HG03045 (cell line): Measurements from ENCODE around the gene TRMT11.
"Not testable (repeated sequence)": the region's sequence is repeated elsewhere in the genome, so short reads cannot be mapped to it uniquely, and the experiment has no call there.

Experiments used
- ATAC-seq: cut with Tn5 transposase; IDR thresholded peaks from one replicate; pipeline ENCODE4 v1.9.1; 2021; ENCODE audit warnings: mild to moderate bottlenecking, moderate library complexity; ENCODE audit not compliant: unreplicated experiment

TRMT11 gene

DNA sequence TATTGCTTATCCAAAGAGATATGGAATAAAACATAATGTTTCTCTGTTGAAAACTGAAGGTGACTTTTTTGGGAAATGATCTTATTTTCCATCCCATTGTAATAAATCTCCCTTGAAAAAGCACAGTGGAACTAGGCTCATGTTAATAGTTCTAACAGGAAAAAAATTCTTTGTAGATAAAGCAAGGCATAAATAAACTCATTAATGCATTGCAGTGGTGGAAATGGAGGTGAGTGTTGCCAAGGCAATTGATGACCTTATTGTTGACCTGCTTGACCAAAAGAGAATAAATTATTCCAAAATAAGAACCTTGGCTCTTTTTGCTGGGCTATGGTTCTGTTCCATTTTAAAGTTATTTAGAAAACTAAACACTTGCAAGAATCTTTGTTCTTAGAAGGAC, 55.2 kb downstream of the TRMT11 start:
- no peak for ATAC-seq

- no peak for ATAC-seq
Measured at GRCh38 chr6:126042001-126042419, 55.7 kb downstream of the TRMT11 start.

DNA sequence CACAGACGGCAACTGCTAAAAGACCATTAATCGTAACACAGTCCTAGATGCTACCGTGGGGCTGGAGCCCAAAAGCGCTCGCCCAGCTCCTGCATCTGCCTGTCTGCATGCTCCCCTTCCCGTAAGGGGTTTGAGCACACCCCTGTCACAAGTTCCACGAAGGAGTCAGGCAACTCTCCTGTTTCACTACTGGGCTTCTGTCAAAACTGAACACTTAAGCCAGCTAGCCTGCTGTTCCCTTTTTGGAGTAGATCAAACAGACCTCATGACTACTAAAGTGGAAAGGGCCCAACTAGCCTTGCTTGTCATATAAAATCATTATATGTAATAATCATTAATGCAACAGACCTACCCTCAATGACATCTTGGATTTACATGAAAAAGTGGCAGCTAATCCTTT, 61.3 kb downstream of the TRMT11 start:
- ATAC-seq: no peak

DNA sequence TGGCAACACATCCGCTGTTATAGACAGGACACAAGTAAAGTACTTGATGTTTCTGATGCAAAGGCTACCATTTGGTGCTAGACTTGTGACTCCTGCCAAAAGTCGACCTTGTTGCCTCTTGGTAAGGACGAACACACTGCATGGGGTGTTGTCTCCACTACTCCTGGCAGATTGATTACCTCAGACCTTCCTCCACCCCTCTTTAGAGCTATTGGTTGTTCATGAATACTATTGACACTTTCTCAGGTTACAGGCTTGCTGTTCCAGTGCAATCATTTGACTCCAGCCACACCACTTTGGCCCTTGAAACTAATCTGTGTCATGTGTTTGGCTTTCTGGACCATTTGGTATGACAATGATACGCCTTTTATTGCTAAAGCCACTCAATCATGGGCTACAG, 62.3 kb downstream of the TRMT11 start:
- no peak for ATAC-seq

GRCh38 chr6:126050795-126051194, 64.5 kb downstream of the TRMT11 start:
- no peak for ATAC-seq

DNA sequence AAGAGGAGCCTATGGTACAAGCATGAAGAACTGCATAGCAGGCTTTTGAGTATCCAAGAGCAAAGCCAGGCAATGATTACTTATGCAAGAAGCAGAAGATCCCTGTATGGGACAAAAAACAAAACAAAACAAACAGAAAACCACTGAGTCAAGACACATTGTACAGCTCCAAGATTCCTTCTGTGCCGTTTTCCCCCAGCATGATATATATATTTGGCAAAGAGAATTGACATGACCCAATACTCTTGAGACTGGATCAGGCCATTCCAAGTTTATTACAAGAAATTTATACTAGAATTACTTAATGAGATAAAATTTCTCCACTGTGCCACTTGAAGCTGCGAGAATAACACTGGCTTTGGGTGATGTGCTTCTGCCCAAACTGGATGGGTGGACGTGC, 65.5 kb downstream of the TRMT11 start:
- ATAC-seq: no peak

DNA sequence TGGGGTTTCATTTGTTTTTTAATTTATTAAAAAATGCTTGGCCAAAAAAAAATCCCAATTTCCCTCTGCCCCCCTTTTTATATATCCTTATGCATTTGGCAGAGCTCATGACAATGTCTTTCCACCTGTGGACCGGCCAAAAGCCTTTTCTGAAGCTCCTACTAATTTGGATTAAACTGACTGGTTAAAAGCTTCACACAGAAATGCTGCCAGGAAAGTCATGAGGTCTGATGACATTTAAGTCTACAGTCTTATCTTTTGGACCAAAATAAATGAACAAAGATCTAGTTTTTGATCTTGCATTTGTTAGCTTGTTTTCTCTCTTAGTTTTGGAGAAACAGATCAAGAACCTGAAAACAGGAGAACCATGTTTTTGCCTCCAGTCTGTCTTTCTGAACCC, 66.1 kb downstream of the TRMT11 start:
- ATAC-seq: no peak

DNA sequence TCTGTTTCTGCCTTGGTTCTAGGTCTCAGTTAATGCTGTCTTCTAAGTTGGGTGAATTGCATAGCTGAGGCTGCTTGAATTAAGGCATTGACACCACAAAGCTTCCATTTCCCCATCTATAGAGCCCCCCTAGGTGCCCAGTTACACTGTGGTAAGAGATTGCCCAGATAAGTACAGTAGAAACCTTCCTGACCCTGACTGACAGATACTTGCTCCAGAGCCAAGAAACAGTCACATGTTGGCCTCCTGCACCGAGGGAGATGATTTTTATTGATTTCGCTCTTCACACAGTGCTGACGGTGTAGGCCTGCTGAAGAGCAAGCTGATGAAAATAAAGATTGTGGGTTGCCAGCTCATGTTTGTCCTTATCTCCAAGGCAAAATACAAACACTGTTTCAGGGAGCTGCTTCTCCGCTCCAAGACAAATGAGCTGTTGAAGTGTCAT, 67.9 kb downstream of the TRMT11 start:
- no peak for ATAC-seq

DNA sequence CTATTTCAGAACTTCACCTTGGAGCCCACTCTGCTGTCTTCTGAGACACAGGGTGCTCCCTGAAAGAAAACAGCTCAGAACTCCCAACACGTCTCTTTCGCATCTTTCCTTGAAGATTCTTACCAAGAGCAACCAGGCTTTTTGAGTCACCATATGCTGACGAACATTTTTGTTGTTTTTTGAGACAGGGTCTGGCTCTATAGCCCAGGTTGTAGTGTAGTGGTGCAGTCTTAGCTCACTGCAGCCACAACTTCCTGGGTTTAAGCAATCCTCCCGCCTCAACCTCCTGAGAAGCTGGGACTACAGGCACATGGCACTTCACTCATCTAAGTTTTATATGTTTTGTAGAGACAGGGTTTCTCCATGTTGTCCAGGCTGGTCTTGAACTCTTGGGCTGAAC, 68.5 kb downstream of the TRMT11 start:
- no peak for ATAC-seq

GRCh38 chr6:126055449-126055848, 69.1 kb downstream of the TRMT11 start:
- no peak for ATAC-seq

GRCh38 chr6:126056355-126057004, 70.1 kb downstream of the TRMT11 start:
- ATAC-seq: no peak

DNA sequence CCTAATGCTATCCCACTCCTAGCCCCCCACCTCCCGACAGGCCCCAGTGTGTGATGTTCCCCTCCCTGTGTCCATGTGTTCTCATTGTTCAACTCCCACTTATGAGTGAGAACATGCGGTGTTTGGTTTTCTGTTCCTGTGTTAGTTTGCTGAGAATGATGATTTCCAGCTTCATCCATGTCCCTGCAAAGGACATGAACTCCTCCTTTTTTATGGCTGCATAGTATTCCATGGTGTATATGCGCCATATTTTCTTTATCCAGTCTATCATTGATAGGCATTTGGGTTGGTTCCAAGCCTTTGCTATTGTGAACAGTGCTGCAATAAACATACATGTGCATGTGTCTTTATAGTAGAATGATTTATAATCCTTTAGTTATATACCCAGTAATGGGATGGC, 71.7 kb downstream of the TRMT11 start:
- ATAC-seq: not testable (repeated sequence)

GRCh38 chr6:126060400-126060799, 74.1 kb downstream of the TRMT11 start:
- ATAC-seq: no peak

GRCh38 chr6:126063512-126064146, 77.3 kb downstream of the TRMT11 start:
- no peak for ATAC-seq

DNA sequence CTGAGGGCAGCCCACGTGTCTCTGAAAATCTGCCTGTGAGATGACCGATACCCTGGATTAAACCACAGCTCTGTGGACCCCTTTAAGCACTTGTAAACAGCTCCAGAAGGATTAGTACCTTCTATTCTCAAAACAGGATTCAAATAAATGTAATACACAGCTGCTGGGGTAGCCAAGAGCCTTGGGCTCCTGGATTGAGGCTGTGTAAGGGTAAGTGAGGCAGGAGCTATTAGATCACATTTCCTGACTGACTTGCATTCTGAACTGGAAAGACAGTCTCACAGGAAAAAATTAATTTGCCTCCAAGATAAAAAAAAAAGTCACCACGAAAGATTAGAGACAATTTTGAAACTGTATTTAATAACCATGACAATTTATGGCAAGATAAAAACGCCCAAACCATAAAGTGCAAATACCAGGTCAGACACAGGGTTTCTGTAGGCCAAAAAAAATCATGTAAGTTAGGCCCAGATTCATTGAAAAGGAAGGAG, 78.0 kb downstream of the TRMT11 start:
- no peak for ATAC-seq

DNA sequence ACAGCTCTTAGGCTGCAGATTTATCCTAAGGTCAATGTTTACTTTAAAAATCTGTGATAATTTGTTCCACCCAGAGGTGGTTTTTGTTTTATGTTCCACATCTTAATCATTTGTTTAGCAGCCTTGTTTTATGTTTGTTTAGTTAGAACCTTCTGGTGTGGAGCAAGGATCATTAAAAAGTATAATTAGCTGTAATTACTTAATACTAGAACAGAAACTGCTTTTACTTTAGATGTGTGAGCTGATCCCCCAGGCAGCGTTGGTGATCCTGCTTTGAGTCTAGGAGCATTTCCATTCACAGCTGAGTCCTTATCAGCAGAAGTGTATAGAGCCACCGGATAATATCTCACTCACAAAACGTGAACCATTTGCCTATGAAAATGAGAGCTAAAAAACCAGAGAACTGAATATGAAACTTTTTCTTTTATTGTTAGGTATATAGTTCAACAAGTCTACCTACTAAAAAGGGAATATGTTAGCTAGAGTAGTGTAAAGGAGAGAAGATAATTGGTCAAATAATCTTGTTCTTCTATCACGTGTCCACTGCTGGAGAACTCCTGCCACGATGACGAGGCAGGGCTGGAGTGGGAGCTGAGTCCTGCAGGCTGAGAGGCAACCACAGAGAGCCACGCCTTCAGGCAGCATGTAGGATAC, 78.5 kb downstream of the TRMT11 start:
- ATAC-seq: no peak

DNA sequence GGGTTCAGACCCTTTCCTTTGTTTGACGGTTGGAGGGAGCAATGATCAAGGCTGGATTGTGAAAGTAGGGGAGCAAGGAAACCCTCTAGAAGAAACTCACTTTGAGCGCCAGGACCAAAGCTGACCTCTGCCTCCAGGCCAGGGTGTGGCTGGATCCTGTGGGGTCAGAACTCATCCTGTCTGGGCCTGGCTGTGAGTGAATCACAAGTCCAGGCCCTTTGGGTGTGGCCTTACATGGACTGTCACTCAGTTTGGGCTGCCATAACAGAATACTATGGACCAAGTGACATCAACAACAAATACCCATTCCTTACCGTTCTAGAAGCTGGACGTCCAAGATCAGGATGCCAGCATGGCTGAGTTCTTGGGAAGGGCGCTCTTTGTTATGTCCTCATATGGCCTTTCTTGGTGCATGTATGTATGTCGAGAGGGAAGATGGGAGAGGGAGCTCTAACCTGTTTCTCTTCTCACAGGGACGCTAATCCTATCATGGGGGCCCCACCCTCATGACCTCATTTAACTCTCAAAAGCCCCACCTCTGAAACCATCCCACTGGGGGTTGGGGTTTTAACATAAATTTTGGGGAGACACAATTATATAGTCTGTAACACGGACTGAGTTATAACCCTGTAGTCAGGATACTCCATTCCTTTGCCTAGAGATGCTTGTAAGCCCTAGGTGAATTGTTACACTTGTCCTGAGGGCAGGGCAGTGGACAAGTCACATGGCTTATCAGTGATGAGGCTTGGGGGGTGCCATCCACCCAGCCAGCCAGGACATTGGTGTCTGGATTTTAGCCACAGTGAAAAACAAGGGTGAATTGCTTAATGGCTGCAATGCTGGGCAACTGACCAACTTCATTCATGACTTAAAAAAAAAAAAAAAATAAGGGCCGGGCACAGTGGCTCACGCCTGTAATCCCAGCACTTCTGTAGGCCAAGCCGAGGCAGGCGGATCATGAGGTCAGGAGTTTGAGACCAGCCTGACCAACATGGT, 80.0 kb downstream of the TRMT11 start:
- no peak for ATAC-seq

DNA sequence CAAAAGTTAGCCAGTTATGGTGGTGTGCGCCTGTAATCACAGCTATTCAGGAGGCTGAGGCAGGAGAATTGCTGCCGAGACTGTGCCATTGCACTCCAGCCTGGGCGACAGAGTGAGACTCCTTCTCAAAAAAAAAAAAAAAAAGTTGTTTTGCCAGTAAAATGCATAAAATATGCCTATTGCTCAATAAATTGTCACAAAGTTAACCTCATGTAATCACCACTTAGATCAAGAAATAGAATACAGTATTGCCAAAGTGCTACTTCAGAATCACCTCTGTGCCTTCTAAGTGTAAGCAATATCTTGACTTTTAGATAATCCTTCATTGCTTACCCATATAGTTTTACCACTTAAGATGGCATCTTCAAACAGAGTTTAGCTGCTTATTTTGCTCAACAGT, 80.7 kb downstream of the TRMT11 start:
- ATAC-seq: no peak

GRCh38 chr6:126069449-126069848, 83.1 kb downstream of the TRMT11 start:
- no peak for ATAC-seq

DNA sequence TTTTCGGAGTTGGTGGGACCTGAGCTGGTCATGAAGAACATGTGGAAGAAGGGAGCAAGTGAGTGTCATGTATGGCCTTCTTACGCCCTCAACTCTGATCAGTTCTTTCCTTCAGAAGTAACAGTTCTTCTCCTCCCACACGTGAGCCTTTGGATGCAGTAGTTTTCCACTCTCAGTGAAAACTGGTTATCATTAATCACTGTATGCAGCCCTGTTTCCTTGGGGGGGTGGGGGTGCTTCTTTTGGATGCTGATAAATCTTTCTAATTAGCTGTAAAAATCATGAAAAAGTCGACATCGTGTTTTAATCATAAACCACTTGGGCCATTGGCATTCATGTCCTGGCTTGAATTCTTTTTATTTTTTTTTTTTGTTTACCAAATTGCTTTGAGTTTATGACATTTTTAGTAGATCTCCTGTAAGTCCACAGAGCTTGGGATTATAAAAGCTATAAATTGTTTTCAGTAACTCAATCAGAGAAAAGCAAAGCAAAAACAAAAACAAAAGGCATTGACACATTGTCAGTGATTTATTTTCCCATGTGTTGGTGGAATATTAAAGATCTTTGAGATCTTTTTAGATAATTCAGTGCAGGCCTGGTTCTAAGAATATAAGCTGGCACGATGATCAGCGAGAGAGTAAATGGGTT, 84.8 kb downstream of the TRMT11 start:
- ATAC-seq: no peak
